GM12891 (cell line): ENCODE results near the gene TAS2R19.

Experiments used
- PAX5 ChIP-seq: IDR thresholded peaks from 2 replicates; pipeline ENCODE4 v1.6.1; 2011; ENCODE audit warnings: low read length, moderate library complexity, mild to moderate bottlenecking; ENCODE audit not compliant: insufficient read depth, severe bottlenecking
- POLR2A ChIP-seq: IDR thresholded peaks from 2 replicates; pipeline ENCODE4 v1.6.1; 2011; ENCODE audit warnings: low read depth, low read length, control low read depth
- POLR2AphosphoS5 ChIP-seq: IDR thresholded peaks from 2 replicates; pipeline ENCODE4 v1.6.1; 2011; ENCODE audit warnings: low read depth, low read length, control low read depth
- POU2F2 ChIP-seq: IDR thresholded peaks from 2 replicates; pipeline ENCODE4 v1.6.1; 2011; ENCODE audit warnings: low read depth, mild to moderate bottlenecking, control low read depth, low read length, moderate library complexity
- SPI1 ChIP-seq: IDR thresholded peaks from 2 replicates; pipeline ENCODE4 v1.6.1; 2011; ENCODE audit warnings: low read depth, low read length, control low read depth
- TAF1 ChIP-seq: IDR thresholded peaks from 2 replicates; pipeline ENCODE4 v1.6.1; 2011; ENCODE audit warnings: low read depth, low read length, control low read depth

DNA sequence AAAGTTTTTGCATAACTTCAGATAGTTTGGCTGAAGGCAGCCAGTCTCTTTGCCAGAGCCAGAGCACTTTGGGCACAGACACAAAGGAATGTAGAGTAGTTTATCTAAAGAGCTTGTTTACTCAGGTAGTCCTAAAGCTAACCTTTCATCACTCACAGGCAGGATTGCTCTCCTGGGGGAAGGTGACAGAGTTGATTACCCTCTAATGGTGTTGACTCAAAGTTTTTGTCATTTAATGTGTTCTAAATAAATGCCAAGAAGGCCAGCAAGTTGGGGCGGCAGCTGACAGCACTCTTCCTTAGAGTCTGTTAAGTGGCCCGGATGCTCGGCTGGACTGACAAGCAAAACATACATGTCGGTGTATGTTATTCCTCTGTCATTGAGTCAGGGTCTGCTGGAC is 49.0 kb upstream of the TAS2R19 start:
- TF ChIP-seq PAX5 (no peak), POLR2A (no peak), POLR2AphosphoS5 (no peak), TAF1 (no peak), POU2F2 (no peak), SPI1 (no peak)
